K562 (cell line): ENCODE data around the gene LAGE3. TPM values are rescaled to one million over a fixed set of nuclear protein-coding genes. Genes with fewer than 3 reads are reported as not detected.

Source experiments
- CSDE1 ChIP-seq, 2 experiments: fragments of 450-650 bp; IDR thresholded peaks; 2 replicates each; pipeline ENCODE4 v1.6.1; 2016; ENCODE audit warnings: mild to moderate bottlenecking in 1 of 2
- GABPB1 ChIP-seq: sonication (generic); formaldehyde crosslinking; IDR thresholded peaks from 2 replicates; pipeline ENCODE4 v1.8.0; 2022; ENCODE audit warnings: mild to moderate bottlenecking, missing genetic modification reagents
- ILK ChIP-seq: fragments of 450-650 bp; IDR thresholded peaks from 2 replicates; pipeline ENCODE4 v1.6.1; 2016; ENCODE audit warnings: missing genetic modification characterization, low read depth, mild to moderate bottlenecking, missing compliant biosample characterization, moderate library complexity, borderline replicate concordance
- ZNF316 ChIP-seq: fragments of 450-650 bp; IDR thresholded peaks from 2 replicates; pipeline ENCODE4 v1.6.1; 2016
- polyA plus RNA-seq, 8 experiments: library from polyadenylated mRNA; depleted of rRNA in 4 of 8; stranded (reverse) in 5 of 8; unstranded in 3 of 8; fragments of >200 nt; fragmentation: Nextera tagmentation in 2 of 8; fragmentation: Illumina TruSeq in 1 of 8; extraction: Ambion mirVana in 2 of 8; extraction: Trizol in 1 of 8; gene quantifications; 2 replicates each; pipeline versions ENCODE4 v1.2.1 to v1.2.3, GENCODE V29; 2011 to 2014; ENCODE audit warnings: inconsistent platforms in 1 of 8, missing spikeins in 1 of 8
- total RNA-seq, 7 experiments: library from RNA; depleted of rRNA in 6 of 7; stranded (reverse); fragments of >200 nt in 6 of 7; fragmentation: Illumina TruSeq in 2 of 7; extraction: Trizol in 2 of 7; gene quantifications; 2 replicates each; pipeline versions ENCODE4 v1.2.1 to v1.2.3, GENCODE V29; 2011 to 2021; ENCODE audit warnings: low replicate concordance in 1 of 7
- TF ChIP-seq, protein P1 (sequence below): fragments of 200-800 bp; sonication (Bioruptor generic); IDR thresholded peaks from 2 replicates; pipeline ENCODE4 v1.6.1; 2017; ENCODE audit warnings: missing genetic modification characterization, missing compliant biosample characterization
- TF ChIP-seq, protein P2 (sequence below): fragments of 450-650 bp; formaldehyde crosslinking; IDR thresholded peaks from 2 replicates; pipeline ENCODE4 v1.4.0; 2022; ENCODE audit warnings: mild to moderate bottlenecking, moderate library complexity
- TF ChIP-seq, protein P3 (sequence below): sonication (generic); formaldehyde crosslinking; IDR thresholded peaks from 2 replicates; pipeline ENCODE4 v1.8.1; 2022; ENCODE audit warnings: missing genetic modification reagents
- TF ChIP-seq, protein P4 (sequence below): fragments of 450-650 bp; formaldehyde crosslinking; IDR thresholded peaks from 2 replicates; pipeline ENCODE4 v1.4.0; 2020; ENCODE audit warnings: mild to moderate bottlenecking, moderate library complexity

The LAGE3 gene
- total and polyA plus RNA-seq, 9 of the 15 experiments (the other 6 are each of a cell fraction or from before 2014, with no cell fraction given), result 28.2 to 125 (median 35.8) TPM

DNA sequence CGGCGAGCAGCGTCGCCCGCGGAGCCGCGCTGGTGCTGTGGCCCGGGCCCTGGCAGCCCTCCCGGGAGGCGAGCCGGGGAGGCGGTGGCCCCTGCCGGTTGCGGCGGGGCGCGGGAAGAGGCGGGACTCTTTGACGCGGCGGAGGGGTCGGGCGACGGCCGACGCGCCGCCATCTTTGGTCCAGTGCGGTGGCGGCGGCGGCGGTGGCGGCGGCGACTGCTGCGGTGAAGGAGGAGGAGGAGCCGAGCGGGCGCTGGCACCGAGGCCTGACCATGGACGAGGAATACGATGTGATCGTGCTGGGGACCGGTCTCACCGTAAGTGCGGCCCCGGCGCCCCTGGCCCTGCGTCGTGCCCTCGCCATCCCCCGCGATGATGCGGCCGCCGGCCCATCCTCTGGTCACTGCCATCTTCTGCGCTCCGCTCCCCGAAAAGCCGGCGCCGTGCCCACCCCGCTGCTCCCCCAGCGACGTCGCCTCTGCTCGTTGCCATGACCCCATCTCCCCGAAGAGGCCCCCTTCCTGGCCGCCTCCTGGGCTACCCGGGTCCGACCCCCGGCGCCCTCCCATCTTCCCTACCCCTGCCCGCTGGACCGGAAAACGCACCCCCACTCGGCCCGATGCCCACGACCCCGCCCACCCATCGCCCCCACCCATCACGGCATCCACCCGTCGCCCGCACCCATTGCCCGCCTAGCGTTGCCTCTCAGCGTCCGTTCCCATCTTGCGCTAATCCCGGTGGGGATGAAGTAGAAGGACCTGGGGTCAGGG, 41.9 kb downstream of the LAGE3 start, which contains the start of gene GDI1 (continued):
- TF ChIP-seq, protein P1, sequence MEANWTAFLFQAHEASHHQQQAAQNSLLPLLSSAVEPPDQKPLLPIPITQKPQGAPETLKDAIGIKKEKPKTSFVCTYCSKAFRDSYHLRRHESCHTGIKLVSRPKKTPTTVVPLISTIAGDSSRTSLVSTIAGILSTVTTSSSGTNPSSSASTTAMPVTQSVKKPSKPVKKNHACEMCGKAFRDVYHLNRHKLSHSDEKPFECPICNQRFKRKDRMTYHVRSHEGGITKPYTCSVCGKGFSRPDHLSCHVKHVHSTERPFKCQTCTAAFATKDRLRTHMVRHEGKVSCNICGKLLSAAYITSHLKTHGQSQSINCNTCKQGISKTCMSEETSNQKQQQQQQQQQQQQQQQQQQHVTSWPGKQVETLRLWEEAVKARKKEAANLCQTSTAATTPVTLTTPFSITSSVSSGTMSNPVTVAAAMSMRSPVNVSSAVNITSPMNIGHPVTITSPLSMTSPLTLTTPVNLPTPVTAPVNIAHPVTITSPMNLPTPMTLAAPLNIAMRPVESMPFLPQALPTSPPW (CRISPR knock-in tag), result peak; percentile 93
- TF ChIP-seq ILK (tag), result no peak
- TF ChIP-seq, protein P2, sequence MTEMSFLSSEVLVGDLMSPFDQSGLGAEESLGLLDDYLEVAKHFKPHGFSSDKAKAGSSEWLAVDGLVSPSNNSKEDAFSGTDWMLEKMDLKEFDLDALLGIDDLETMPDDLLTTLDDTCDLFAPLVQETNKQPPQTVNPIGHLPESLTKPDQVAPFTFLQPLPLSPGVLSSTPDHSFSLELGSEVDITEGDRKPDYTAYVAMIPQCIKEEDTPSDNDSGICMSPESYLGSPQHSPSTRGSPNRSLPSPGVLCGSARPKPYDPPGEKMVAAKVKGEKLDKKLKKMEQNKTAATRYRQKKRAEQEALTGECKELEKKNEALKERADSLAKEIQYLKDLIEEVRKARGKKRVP, result no peak
- TF ChIP-seq, protein P3, sequence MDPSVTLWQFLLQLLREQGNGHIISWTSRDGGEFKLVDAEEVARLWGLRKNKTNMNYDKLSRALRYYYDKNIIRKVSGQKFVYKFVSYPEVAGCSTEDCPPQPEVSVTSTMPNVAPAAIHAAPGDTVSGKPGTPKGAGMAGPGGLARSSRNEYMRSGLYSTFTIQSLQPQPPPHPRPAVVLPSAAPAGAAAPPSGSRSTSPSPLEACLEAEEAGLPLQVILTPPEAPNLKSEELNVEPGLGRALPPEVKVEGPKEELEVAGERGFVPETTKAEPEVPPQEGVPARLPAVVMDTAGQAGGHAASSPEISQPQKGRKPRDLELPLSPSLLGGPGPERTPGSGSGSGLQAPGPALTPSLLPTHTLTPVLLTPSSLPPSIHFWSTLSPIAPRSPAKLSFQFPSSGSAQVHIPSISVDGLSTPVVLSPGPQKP (CRISPR knock-in tag), result no peak
- no peak for TF ChIP-seq GABPB1
- TF ChIP-seq CSDE1 (IDR thresholded peaks at IDR 0.05), result no peak
- TF ChIP-seq, protein P4, sequence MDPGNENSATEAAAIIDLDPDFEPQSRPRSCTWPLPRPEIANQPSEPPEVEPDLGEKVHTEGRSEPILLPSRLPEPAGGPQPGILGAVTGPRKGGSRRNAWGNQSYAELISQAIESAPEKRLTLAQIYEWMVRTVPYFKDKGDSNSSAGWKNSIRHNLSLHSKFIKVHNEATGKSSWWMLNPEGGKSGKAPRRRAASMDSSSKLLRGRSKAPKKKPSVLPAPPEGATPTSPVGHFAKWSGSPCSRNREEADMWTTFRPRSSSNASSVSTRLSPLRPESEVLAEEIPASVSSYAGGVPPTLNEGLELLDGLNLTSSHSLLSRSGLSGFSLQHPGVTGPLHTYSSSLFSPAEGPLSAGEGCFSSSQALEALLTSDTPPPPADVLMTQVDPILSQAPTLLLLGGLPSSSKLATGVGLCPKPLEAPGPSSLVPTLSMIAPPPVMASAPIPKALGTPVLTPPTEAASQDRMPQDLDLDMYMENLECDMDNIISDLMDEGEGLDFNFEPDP, result no peak
- no peak for TF ChIP-seq ZNF316
